Measurements from ENCODE around the gene TDP1.

GRCh38 chr14:89988787-89989186, 33.1 kb downstream of the TDP1 start:
- TF ChIP-seq CTCF (IDR thresholded peaks at IDR 0.05) (no peak), EZH2phosphoT487 (IDR thresholded peaks at IDR 0.05) (no peak), EZH2 (IDR thresholded peaks at IDR 0.05) (no peak)

All from neural progenitor cell (in vitro differentiated cells).